Pancreas (tissue), 10 donors: ENCODE measurements around the gene KDSR. TPM values are rescaled to one million over a fixed set of nuclear protein-coding genes. Genes with fewer than 3 reads are reported as not detected.

Experiments
- ATAC-seq, 4 donors: fragments of 200-7000 bp; cut with Tn5 transposase; one replicate each; pipeline versions ENCODE4 v1.8.0 to v1.9.1; 2020; ENCODE audit warnings: mild to moderate bottlenecking in 4 of 4, moderate library complexity in 4 of 4
- DNase-seq, 6 donors: peaks; one replicate each; pipeline ENCODE4 v3.0.0-alpha.2; 2020
- FAIRE-seq: peaks from 2 replicates; lab custom pipeline; 2012; peaks lifted over from hg19 to GRCh38; lab: Jason Lieb, UNC
- H3K27ac ChIP-seq, 4 donors: fragments of 200-600 bp; sonication (generic); 1 replicate in 3 of 4; 2 replicates in 1 of 4; pipeline versions ENCODE4 v1.5.0 to v1.8.0; 2020
- H3K27me3 ChIP-seq, 4 donors: fragments of 200-600 bp; one replicate each; pipeline ENCODE4 v1.8.0; 2021
- H3K36me3 ChIP-seq, 3 donors: fragments of 200-600 bp; sonication (generic) in 1 of 3; one replicate each; pipeline versions ENCODE4 v1.5.0 to v1.8.0; 2020 to 2021
- H3K4me1 ChIP-seq, 3 donors: fragments of 200-600 bp; one replicate each; pipeline ENCODE4 v1.8.0; 2021
- H3K4me3 ChIP-seq, 4 donors: fragments of 200-600 bp; sonication (generic) in 2 of 4; one replicate each; pipeline versions ENCODE4 v1.5.0 to v1.8.0; 2020 to 2021
- H3K9me3 ChIP-seq, 4 donors: fragments of 200-600 bp; one replicate each; pipeline ENCODE4 v1.8.0; 2021
- CTCF ChIP-seq, 4 donors: fragments of 200-600 bp; sonication (generic) in 3 of 4; IDR thresholded peaks; one replicate each; pipeline versions ENCODE4 v1.5.0 to v1.8.0; 2021; ENCODE audit warnings: antibody characterized with exemption in 4 of 4
- WGBS, 2 donors: extraction: QIAGEN DNeasy Blood & Tissue Kit; methylation state at CpG; one replicate each; pipeline ENCODE4 v1.1.7; 2013; 5-methylcytosine and 5-hydroxymethylcytosine counted together
- intact Hi-C, 3 donors: fragments of 100-400 bp; cut with DNase I; formaldehyde crosslinking; loops; one replicate each; pipeline versions ENCODE4 v1.11.1 to v1.14.2; 2022
- polyA plus RNA-seq, 2 donors: library from polyadenylated mRNA; stranded (reverse); fragments of 200-250 nt; gene quantifications; one replicate each; pipeline ENCODE4 v1.2.3, GENCODE V29; 2013
- total RNA-seq, 6 donors: library from RNA; stranded (reverse); fragmentation: NEBNext Ultra II Directional in 4 of 6; extraction: Animal tissue kit (Norgen Biotek cat#: 25700) in 4 of 6; gene quantifications; one replicate each; pipeline versions ENCODE4 v1.2.1 to v1.2.4, GENCODE V29; 2021 to 2023
- donor health status: healthy with polysubstance abuse.
- donor health status: DM: no; HTN: no; CAD: no; lungs with moderate emphysema.
- donor health status: DM: no; HTN: no; CAD: no.
- donor health status: control.
- donor health status: control.
- donor health status: Bipolar disorder and iron deficiency.
- donor health status: DM: yes; HTN: yes; CAD: no.
- donor health status: DM: no; HTN: no; CAD: no.
- donor health status: DM: no; HTN: no; CAD: no.
- donor health status: DM: yes; HTN: yes; CAD: no.

KDSR gene
- total and polyA plus RNA-seq, 8 donors, result 4.8 to 37.2 (median 20.4) TPM

GRCh38 chr18:63302220-63302619 is 64.8 kb downstream of the KDSR start:
- intact Hi-C loops, result no loop called here
- ATAC-seq (no peak), FAIRE-seq (no peak), DNase-seq (no peak)
- Histone ChIP-seq H3K4me1 (peaks cover 0 to 9% (median 0%) of the 10 kb centered on the region in 3 donors), H3K9me3 (no peaks in the 10 kb centered on the region), H3K27me3 (no peaks in the 10 kb centered on the region), H3K27ac (peak overlapping the region in 2 of 4 donors; percentile 7 to 37), H3K4me3 (no peak overlapping the region), H3K36me3 (no peaks in the 10 kb centered on the region)
- no peak for TF ChIP-seq CTCF (IDR thresholded peaks at IDR 0.05)
- WGBS, 2 donors, result 53 to 68% methylated on average over 4 of the region's 4 CpGs

DNA sequence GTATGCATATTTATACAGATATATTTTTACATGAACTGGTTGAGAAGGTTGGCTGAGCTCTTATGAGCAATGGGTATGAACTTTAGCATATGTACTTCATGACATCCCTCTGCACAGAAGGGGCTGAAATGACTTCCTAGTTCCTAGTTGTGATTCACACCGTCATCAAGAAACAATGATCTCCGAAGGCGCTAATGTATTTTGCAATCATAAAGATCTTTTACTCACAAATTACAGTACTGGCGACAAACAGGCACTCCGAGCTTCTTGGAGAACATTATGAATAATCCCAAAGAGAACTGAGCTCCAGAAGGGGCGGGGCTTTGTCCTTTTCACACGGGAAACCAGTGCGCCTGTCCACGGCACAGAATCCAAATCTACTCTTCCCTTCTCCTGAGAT is 65.6 kb downstream of the KDSR start:
- DNase-seq (no peak), ATAC-seq (peak in 2 of 4 donors; percentile 30 to 57), FAIRE-seq (no peak)
- Histone ChIP-seq H3K9me3 (no peaks in the 10 kb centered on the region), H3K27me3 (no peaks in the 10 kb centered on the region), H3K4me1 (peaks cover 0 to 8% (median 0%) of the 10 kb centered on the region in 3 donors), H3K27ac (no peak overlapping the region), H3K36me3 (no peaks in the 10 kb centered on the region), H3K4me3 (no peak overlapping the region)
- TF ChIP-seq CTCF (IDR thresholded peaks at IDR 0.05), result no peak
- intact Hi-C loops, result no loop called here
- 77 to 78% methylated on average over 9 of the region's 9 CpGs for WGBS, 2 donors

DNA sequence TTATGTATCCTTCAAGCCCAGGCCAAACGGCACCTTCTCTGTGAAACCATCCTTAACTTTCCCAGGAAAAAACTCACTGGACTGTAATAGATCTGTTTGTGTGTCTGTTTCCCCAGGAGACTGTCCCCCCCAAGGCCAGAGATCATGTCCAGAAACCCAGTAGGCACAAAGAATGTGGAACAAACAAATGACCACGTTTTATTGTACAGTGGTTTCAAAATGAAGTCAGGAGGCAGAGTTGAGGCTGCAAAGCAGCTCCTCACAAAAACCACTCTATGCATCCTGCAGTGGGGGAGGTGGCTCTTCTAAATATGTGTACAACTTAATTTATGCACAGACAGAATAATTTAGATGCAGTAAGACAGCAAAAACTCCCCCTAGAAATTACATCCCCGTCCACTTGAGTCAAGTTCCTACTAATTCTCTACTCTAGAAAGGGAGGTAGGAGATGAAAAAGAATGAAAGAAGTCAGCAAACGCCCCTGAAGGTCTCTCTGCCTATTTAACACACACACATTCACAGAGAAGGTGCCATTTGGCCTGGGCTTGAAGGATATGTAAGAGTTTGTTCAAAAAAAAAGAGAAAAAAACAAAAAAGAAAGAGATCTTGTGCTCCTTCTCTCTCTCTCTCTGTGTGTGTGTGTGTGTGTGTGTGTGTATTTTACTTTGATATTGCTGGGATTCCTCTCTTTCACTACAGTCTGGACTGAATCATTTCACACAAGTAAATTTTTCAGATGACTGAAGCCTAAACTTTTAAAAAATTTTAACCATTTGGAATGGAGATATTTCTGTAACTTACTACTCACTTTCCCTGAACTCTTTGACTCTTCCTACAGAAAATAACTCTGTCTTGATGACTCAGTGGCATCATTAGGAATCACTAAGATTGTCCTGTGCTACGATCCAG is 66.9 kb downstream of the KDSR start:
- Histone ChIP-seq H3K4me1 (peaks cover 0 to 4% (median 0%) of the 10 kb centered on the region in 3 donors), H3K27me3 (no peaks in the 10 kb centered on the region), H3K4me3 (no peak overlapping the region), H3K36me3 (no peaks in the 10 kb centered on the region), H3K9me3 (no peaks in the 10 kb centered on the region), H3K27ac (no peak overlapping the region)
- 57 to 63% methylated on average over 5 of the region's 5 CpGs for WGBS, 2 donors
- no peak for DNase-seq
- intact Hi-C loops, result no loop called here
- no peak for ATAC-seq
- no peak for FAIRE-seq
- no peak for TF ChIP-seq CTCF (IDR thresholded peaks at IDR 0.05)

DNA sequence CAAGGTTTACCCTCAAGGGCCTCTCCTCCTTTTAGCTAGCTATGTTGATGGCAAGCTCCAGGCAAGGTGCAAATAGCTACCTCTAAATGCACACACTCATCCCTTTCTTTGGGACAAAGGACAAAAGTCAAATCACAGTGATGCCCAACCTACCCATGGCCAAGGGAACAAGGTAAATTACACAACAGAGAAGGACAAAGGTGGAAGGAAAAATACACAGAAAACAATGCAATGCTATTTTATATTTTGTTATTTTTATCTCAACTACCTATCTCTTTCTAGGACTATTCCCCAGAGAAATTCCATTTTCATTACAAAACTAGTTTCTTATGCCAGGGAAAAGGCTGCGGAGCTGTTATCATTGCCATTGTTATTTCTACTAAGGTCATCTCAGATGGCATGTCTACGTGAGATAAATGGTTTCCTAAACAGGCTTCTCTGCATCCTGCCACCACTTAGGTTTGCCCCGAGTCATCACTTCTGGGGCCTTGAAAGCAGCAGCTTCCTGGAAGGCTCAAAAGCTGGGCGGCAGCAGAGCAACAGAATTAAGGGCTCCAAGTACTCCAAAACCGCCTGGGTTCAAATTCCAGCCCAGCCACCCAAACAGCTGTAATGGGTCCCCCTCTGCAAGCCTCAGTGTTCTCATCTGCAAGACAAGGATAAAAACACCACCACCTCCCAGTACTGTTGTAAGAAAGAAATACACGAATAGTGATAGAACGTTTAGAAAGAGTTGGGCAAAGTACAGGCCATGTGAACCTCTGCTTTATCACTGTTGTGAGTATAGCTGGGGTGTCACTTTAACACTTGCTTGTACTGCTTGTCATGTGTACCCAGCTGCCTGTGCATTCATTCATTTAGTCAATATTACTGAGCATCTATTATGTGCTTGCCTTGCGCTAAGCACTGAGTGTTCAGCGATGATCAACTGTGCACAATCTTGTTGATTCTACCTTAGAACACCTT is 68.3 kb downstream of the KDSR start:
- ATAC-seq (peak in 2 of 4 donors; percentile 19 to 27), FAIRE-seq (no peak), DNase-seq (no peak)
- intact Hi-C loops, result no loop called here
- Histone ChIP-seq H3K36me3 (no peaks in the 10 kb centered on the region), H3K4me1 (peaks cover 0 to 4% (median 0%) of the 10 kb centered on the region in 3 donors), H3K27ac (no peak overlapping the region), H3K4me3 (no peak overlapping the region), H3K9me3 (no peaks in the 10 kb centered on the region), H3K27me3 (no peaks in the 10 kb centered on the region)
- TF ChIP-seq CTCF (IDR thresholded peaks at IDR 0.05), result no peak
- WGBS, 2 donors, result 70 to 75% methylated on average over 9 of the region's 9 CpGs
